ENCODE data around the gene CSF2.

CSF2 gene

GRCh38 chr5:132055441-132055807, 18.2 kb upstream of the CSF2 start:
- DNase-seq: peak; percentile 60

GRCh38 chr5:132055808-132056609, 17.6 kb upstream of the CSF2 start:
- no peak for DNase-seq

DNA sequence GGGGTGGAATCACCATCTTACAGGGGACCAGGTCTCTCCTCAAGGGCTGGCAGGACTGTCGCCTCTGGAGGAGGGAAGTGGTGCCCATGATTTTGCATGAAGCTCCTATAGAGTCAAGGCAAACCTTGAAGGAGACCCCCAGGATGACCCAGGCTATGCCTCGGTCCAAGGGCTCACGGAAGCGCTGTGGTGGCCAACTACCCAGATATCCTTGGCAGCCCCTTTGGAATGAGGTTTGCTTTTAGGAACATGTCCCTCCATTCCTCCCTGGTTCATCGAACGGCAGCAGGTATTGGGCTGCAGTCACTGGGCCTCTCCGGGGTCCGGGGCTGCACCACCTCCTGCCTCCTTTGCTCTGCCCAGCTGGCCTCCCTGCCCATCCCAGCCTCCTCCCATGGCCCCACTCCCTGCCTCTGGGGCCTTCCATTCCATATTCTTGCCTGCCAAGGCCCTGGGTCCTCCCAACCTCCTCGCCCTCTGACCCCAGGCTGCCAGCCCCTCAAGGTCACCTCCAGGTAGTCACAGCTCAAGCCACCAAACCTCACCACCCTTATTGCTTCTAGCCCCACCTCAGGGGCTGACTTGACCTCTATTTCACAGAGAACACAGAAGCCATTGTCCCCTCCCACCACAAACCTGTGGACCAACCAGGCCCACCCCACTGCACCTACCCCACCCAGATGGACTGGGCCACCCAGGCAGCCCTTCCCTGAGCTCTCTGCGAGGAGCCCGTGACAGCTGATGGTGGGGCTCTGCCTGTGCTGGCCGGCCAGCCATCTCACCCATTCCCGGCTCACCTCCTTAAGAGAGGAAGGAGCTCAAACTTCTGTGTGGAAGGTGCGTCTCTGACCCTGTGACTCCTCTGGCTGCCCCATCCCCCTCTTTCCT, 16.7 kb upstream of the CSF2 start:
- no peak for DNase-seq

GRCh38 chr5:132057498-132058255, 15.9 kb upstream of the CSF2 start:
- DNase-seq: no peak

- DNase-seq: no peak
These were observed 14.9 kb upstream of the CSF2 start for GRCh38 chr5:132058646-132059042.

DNA sequence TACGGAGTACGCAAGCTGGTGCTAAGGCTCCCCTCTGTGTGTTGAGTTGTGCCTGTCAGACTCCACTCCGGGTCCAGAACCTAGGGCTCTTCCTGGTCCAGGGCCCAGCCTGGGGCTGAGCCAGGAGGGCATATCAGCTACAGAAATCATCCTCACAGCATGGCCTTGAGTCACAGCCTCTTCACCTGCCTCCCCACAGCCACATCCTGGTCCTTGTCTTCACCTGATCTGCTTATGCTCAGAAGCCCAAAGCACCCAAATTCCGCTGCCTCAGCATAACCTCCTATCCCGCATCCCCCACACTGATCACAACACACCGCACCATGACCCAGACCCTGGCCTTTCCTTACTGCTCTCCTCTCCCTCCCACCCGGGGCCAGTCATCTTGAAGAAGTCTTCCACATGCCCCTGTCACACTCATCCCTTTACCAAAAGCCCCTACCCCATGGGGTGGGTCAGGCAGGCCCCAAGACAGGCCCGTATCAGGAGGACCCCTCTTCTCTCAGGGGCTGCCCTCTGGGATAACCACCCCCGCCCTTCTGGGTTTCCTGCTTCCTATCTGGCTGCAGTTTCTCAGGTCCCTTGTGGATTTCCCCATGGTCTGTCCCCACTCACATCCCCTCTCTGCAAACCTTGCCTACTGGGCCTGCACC, 14.4 kb upstream of the CSF2 start:
- DNase-seq: no peak

DNA sequence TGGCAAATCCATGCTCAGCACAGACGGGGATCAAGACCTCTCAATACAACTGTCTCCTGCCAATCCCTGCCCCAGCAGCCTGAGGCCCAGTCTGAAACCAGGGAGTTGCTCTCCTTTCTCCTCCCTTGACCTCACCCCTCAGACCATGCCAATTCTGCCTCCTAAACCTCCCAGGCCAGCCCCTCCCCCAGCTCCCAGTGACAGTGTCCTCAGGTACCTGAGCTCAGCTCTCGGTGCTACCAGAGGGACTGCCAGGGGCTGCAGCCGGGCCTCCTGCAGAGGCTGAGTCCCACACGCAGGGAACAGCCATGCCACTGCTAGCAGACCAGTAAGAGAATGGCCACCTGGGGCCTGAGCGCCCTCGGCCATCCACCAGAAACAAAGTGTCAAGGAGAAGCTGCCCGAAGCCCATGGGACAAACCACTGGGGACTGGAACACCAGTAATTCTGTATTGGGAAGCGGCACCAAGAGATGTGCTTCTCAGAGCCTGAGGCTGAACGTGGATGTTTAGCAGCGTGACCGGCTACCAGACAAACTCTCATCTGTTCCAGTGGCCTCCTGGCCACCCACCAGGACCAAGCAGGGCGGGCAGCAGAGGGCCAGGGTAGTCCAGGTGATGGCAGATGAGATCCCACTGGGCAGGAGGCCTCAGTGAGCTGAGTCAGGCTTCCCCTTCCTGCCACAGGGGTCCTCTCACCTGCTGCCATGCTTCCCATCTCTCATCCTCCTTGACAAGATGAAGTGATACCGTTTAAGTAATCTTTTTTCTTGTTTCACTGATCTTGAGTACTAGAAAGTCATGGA, 13.7 kb upstream of the CSF2 start:
- no peak for DNase-seq

DNA sequence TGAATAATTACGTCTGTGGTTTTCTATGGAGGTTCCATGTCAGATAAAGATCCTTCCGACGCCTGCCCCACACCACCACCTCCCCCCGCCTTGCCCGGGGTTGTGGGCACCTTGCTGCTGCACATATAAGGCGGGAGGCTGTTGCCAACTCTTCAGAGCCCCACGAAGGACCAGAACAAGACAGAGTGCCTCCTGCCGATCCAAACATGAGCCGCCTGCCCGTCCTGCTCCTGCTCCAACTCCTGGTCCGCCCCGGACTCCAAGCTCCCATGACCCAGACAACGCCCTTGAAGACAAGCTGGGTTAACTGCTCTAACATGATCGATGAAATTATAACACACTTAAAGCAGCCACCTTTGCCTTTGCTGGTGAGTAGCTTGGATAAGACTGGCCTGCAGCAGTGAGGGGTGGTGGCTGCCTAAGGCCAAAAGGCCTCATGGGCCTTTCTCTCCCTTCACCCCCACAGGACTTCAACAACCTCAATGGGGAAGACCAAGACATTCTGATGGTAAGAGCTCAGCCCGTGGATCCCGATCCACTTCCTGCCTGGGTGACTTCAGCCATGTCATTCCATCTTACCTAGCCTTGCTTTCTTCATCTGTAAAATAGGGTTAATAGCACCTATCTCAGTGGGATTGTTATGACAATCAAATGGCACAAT, 13.0 kb upstream of the CSF2 start, which contains the start of gene IL3:
Gene IL3 (plus strand): TSS at position 155 of the 661 bp plus-strand sequence. CDS start 52 bp downstream, at position 207.
- no peak for DNase-seq

DNA sequence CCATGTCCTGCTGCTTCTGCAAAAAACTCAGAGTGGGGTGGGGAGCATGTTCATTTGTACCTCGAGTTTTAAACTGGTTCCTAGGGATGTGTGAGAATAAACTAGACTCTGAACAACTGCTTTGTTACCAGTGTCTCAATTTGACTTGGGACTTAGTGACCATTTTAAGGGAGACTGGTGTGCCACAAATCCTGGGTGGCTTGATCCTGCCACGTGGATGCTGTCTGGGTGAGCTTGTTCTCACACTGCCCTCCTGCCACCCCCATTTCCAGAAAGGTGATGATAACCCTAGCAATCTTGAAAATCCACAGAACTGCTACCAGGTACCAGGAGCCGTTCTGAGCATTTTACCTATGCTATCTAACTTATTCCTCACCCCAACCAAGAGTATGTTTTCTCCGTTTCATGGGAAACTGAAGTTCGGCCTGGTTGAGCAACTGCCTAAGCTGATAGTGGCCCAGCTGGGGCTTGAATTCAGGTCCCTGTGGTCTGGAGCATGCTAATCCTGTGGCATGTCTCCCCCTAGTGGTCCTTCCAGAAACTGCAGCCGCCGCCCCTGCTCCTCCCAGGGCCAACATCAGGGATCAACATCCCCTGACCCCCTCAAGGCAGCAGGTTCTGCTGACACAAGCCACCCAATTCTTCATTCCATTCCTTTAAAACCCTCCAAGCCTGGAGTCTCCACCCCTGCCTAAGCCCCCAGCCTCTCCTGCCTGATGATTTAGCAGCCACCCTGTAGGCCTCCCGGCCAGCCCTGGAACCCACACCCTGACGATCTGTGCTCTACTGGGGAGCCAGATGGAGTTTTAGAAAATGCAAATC, 10.3 kb upstream of the CSF2 start:
- DNase-seq: peak; percentile 37

- DNase-seq: no peak
These were observed 9.4 kb upstream of the CSF2 start for GRCh38 chr5:132064140-132064539.

GRCh38 chr5:132064738-132065331, 8.8 kb upstream of the CSF2 start:
- DNase-seq: peak; percentile 40

GRCh38 chr5:132065351-132065937, 8.1 kb upstream of the CSF2 start:
- peak; percentile 48 for DNase-seq

GRCh38 chr5:132065951-132066701, 7.5 kb upstream of the CSF2 start:
- DNase-seq: no peak

DNA sequence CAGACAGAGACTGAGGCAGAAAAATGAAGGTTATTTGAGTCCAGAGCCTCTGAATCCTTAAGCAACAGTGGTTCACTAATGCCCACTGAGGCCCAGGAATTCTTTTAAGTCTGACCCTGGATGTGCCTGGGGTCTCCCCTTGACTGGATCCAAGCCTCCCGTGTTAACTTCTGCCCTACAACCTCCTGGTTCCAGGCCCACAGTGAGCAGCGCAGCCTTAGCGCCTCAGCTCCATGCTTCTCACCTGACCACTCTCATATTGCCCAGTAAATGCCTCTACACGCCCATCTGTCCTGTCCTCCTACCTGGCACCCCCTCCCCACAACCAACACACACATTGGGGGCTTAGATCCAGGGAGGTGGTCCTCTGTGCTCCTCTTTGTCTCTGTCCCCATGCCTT, 6.7 kb upstream of the CSF2 start:
- no peak for DNase-seq

DNA sequence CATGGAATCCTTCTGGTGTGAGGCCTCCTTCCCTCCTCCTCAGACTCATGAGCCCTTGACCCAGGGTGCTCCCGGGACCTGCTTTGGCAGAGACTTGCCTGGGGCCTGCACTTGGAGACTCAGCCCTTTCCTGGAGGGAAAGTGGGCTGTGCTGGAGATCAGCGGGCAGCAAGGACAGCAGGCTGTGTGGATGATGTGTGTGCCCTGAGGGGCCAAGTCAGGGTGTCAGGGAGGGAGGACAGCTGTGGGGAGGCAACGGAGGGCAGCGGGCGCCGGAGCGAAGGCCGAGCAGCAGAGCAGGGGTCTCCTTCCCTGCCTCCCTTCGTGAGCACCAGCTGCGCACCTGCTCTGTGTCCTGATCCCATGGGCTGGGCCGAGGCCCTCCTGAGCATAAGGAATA, 6.1 kb upstream of the CSF2 start:
- no peak for DNase-seq

DNA sequence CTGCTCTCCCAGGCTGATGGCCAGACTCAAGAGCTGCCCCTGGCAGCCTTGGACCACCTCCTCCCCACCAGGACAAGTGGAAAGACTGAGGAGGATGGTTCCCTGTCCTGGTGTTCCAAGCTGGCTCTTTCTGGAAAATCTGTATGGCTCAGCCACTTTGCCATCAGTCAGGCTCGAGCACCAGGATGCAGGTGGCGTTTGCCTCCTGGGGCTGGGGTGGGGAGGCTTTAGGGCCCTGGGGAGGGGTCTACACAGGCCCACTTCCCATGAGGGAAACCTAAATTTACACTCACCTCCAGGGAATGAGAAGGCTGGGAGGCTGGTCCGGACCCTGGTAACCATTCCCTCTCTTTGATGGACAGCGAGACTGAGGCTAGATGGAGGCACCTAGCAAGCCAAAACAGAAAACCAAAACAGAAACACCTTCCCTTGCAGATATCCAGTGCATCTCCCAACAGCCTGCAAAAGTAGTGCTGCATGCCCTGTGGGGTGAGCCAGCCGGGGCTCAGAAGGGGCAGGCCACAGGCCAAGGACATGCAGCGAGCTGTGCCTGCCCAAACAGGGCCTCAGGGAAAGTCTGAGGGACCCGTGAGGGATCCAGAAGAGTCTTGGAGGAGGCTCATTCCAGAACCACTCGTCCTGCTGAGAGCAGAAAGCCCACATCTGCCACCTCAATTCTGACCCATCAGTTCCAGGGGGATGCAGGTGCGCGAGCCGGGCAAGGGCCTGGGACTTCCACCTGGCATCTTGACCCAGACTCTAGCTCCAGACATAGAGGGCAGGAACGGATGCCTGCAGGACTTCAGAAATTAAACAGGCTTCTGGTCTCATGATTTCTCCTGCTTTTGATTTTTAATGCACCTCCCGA, 5.4 kb upstream of the CSF2 start:
- DNase-seq: no peak

DNA sequence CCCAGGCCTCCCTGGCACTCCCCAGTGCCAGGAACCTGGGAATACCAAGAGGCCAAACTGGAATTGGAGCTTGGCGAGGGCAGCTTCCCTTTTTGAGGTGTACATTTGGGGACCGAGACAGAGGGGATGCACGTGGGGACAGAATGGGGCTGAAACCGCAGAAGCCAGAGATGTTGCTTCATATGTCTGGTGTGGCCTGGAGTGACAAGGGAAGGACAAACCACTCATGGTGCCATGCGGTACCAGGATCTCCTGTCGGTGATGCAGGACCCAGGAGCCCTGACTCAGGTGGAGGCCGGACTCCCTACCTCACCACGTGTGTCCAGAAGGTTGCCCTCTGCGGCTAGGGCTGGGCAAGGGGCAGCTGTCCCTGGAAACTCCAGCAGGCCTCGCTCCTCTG, 4.0 kb upstream of the CSF2 start:
- no peak for DNase-seq

GRCh38 chr5:132069994-132070393, 3.6 kb upstream of the CSF2 start:
- no peak for DNase-seq
